ENCODE data around the gene COLEC11. TPM values are rescaled to one million over a fixed set of nuclear protein-coding genes. Genes with fewer than 3 reads are reported as not detected.

The COLEC11 gene
- total and polyA plus RNA-seq, 9 of the 15 experiments (the other 6 are each of a cell fraction or from before 2014, with no cell fraction given), result 0.32 to 4.3 (median 1.8) TPM

- no peak for TF ChIP-seq ARID2 (IDR thresholded peaks at IDR 0.05)
- TF ChIP-seq, protein P1, sequence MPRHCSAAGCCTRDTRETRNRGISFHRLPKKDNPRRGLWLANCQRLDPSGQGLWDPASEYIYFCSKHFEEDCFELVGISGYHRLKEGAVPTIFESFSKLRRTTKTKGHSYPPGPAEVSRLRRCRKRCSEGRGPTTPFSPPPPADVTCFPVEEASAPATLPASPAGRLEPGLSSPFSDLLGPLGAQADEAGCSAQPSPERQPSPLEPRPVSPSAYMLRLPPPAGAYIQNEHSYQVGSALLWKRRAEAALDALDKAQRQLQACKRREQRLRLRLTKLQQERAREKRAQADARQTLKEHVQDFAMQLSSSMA (CRISPR knock-in tag; IDR thresholded peaks at IDR 0.05), result no peak
- TF ChIP-seq, protein P2, sequence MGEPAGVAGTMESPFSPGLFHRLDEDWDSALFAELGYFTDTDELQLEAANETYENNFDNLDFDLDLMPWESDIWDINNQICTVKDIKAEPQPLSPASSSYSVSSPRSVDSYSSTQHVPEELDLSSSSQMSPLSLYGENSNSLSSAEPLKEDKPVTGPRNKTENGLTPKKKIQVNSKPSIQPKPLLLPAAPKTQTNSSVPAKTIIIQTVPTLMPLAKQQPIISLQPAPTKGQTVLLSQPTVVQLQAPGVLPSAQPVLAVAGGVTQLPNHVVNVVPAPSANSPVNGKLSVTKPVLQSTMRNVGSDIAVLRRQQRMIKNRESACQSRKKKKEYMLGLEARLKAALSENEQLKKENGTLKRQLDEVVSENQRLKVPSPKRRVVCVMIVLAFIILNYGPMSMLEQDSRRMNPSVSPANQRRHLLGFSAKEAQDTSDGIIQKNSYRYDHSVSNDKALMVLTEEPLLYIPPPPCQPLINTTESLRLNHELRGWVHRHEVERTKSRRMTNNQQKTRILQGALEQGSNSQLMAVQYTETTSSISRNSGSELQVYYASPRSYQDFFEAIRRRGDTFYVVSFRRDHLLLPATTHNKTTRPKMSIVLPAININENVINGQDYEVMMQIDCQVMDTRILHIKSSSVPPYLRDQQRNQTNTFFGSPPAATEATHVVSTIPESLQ (CRISPR knock-in tag; IDR thresholded peaks at IDR 0.05), result no peak
- TF ChIP-seq ZNF586 (CRISPR knock-in tag; conservative IDR thresholded peaks at IDR 0.05), result no peak
- peak; percentile 56; the same call in 1 of the 2 replicates for TF ChIP-seq NR2C1 (IDR thresholded peaks at IDR 0.05)
- peak; percentile 64 for TF ChIP-seq NR2C1 (tag; IDR thresholded peaks at IDR 0.05)
- no peak for TF ChIP-seq BACH1 (tag; IDR thresholded peaks at IDR 0.05)
- TF ChIP-seq IFI16 (CRISPR knock-in tag; IDR thresholded peaks at IDR 0.05), result no peak
- TF ChIP-seq ZNF695 (CRISPR knock-in tag; IDR thresholded peaks at IDR 0.05), result no peak
- no peak for TF ChIP-seq JUNB (CRISPR knock-in tag; conservative IDR thresholded peaks at IDR 0.05)
- TF ChIP-seq, protein P3, sequence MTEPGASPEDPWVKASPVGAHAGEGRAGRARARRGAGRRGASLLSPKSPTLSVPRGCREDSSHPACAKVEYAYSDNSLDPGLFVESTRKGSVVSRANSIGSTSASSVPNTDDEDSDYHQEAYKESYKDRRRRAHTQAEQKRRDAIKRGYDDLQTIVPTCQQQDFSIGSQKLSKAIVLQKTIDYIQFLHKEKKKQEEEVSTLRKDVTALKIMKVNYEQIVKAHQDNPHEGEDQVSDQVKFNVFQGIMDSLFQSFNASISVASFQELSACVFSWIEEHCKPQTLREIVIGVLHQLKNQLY (CRISPR knock-in tag; conservative IDR thresholded peaks at IDR 0.05), result no peak
- TF ChIP-seq RFX5 (IDR thresholded peaks at IDR 0.05; ENCODE audit: low read depth, low read length), result no peak
- TF ChIP-seq OTX1 (CRISPR knock-in tag; IDR thresholded peaks at IDR 0.05), result 0 out of 2 replicates have a peak, but pooled peaks have one; percentile 27
- TF ChIP-seq ZNF282 (CRISPR knock-in tag; IDR thresholded peaks at IDR 0.05), result no peak
- no peak for TF ChIP-seq TCF3 (CRISPR knock-in tag; IDR thresholded peaks at IDR 0.05)
- TF ChIP-seq CHD2 (IDR thresholded peaks at IDR 0.05; ENCODE audit: low read depth, low read length), result 0 out of 2 replicates have a peak, but pooled peaks have one; percentile 28
- no peak for TF ChIP-seq NCOA2 (IDR thresholded peaks at IDR 0.05; ENCODE audit: partially characterized antibody in 2 of 2)
- no peak for TF ChIP-seq TSC22D4 (tag; IDR thresholded peaks at IDR 0.05)
- TF ChIP-seq HNRNPK (IDR thresholded peaks at IDR 0.05; ENCODE audit: low read depth, low read length, poor library complexity, severe bottlenecking), result no peak
Measured at GRCh38 chr2:3604991-3605961, 10.4 kb downstream of the COLEC11 start (continued).
